Epithelial cell of esophagus (primary cell): ENCODE measurements around the gene PRDM7.

ENCODE experiments used
- DNase-seq: peaks from one replicate; pipeline ENCODE4 v3.0.0; 2010; ENCODE audit warnings: low read depth
- H3K4me3 ChIP-seq: 2 replicates; pipeline ENCODE4 v1.5.1; 2011; ENCODE audit warnings: mild to moderate bottlenecking, low read length, control low read depth
- CTCF ChIP-seq: IDR thresholded peaks from 2 replicates; pipeline ENCODE4 v1.5.1; 2011; ENCODE audit warnings: low read depth, mild to moderate bottlenecking, low read length, control low read depth, inconsistent platforms; ENCODE audit not compliant: insufficient read depth; ENCODE audit errors: missing control alignments

PRDM7 gene

GRCh38 chr16:90043526-90043925, 33.6 kb downstream of the PRDM7 start:
- no peak for TF ChIP-seq CTCF
- H3K4me3 ChIP-seq = no peak overlapping the region
- no peak for DNase-seq

GRCh38 chr16:90042946-90043514, 34.1 kb downstream of the PRDM7 start:
- DNase-seq = no peak
- TF ChIP-seq CTCF = no peak
- H3K4me3 ChIP-seq = no peak overlapping the region

GRCh38 chr16:90041896-90042473, 35.1 kb downstream of the PRDM7 start:
- TF ChIP-seq CTCF = no peak
- DNase-seq = no peak
- H3K4me3 ChIP-seq = no peak overlapping the region

GRCh38 chr16:90040152-90041023, 36.7 kb downstream of the PRDM7 start:
- no peak for TF ChIP-seq CTCF
- H3K4me3 ChIP-seq = no peak overlapping the region
- DNase-seq = no peak

GRCh38 chr16:90037276-90037675, 39.9 kb downstream of the PRDM7 start:
- DNase-seq = no peak
- no peak for TF ChIP-seq CTCF
- no peak overlapping the region for H3K4me3 ChIP-seq

GRCh38 chr16:90035902-90036301, 41.2 kb downstream of the PRDM7 start:
- DNase-seq = no peak
- TF ChIP-seq CTCF = no peak
- no peak overlapping the region for H3K4me3 ChIP-seq

- no peak for DNase-seq
- H3K4me3 ChIP-seq = no peak overlapping the region
- TF ChIP-seq CTCF = no peak
These were observed 42.6 kb downstream of the PRDM7 start for GRCh38 chr16:90034504-90034903.
